ENCODE measurements around the gene PBX3.

Gene PBX3

GRCh38 chr9:125911861-125912644 is 164.9 kb downstream of the PBX3 start:
- DNase-seq, result no peak

GRCh38 chr9:125912667-125913066 is 165.5 kb downstream of the PBX3 start:
- DNase-seq, result no peak

- no peak for DNase-seq
Measured at GRCh38 chr9:125913551-125913950, 166.4 kb downstream of the PBX3 start.

GRCh38 chr9:125914411-125914810 is 167.2 kb downstream of the PBX3 start:
- DNase-seq, result no peak

GRCh38 chr9:125915606-125916005 is 168.4 kb downstream of the PBX3 start:
- no peak for DNase-seq

GRCh38 chr9:125919565-125919964 is 172.4 kb downstream of the PBX3 start:
- no peak for DNase-seq

- DNase-seq, result no peak
Measured at GRCh38 chr9:125920402-125920801, 173.2 kb downstream of the PBX3 start.

- no peak for DNase-seq
Measured at GRCh38 chr9:125922854-125923253, 175.7 kb downstream of the PBX3 start.

GRCh38 chr9:125924351-125924750 is 177.2 kb downstream of the PBX3 start:
- DNase-seq, result no peak

GRCh38 chr9:125926936-125927335 is 179.8 kb downstream of the PBX3 start:
- no peak for DNase-seq

- DNase-seq, result no peak
Measured at GRCh38 chr9:125929846-125930245, 182.7 kb downstream of the PBX3 start.

GRCh38 chr9:125931211-125931610 is 184.0 kb downstream of the PBX3 start:
- DNase-seq, result no peak

GRCh38 chr9:125932012-125932411 is 184.8 kb downstream of the PBX3 start:
- no peak for DNase-seq

- DNase-seq, result no peak
Measured at GRCh38 chr9:125932746-125933455, 185.7 kb downstream of the PBX3 start.

- DNase-seq, result no peak
Measured at GRCh38 chr9:125942125-125942524, 195.0 kb downstream of the PBX3 start.

- DNase-seq, result no peak
Measured at GRCh38 chr9:125943831-125944230, 196.7 kb downstream of the PBX3 start.

- DNase-seq, result no peak
Measured at GRCh38 chr9:125946397-125946796, 199.2 kb downstream of the PBX3 start.

GRCh38 chr9:125948887-125949596 is 201.9 kb downstream of the PBX3 start:
- DNase-seq, result no peak

- no peak for DNase-seq
Measured at GRCh38 chr9:125949703-125950460, 202.7 kb downstream of the PBX3 start.

- DNase-seq, result no peak
Measured at GRCh38 chr9:125950880-125951471, 203.8 kb downstream of the PBX3 start.

- DNase-seq, result no peak
Measured at GRCh38 chr9:125953314-125954019, 206.3 kb downstream of the PBX3 start.

- no peak for DNase-seq
Measured at GRCh38 chr9:125956102-125956501, 208.9 kb downstream of the PBX3 start.
